IMR-90 (cell line): ENCODE results near the gene CP.
"Not testable (repeated sequence)": the region's sequence is repeated elsewhere in the genome, so short reads cannot be mapped to it uniquely, and the experiment has no call there.

Source experiments
- CEBPB ChIP-seq: IDR thresholded peaks from 2 replicates; pipeline ENCODE4 v1.6.1; 2012; ENCODE audit warnings: low read depth, low read length, improper control_type of control experiment
- CHD1 ChIP-seq: IDR thresholded peaks from 2 replicates; pipeline ENCODE4 v1.6.1; 2012; ENCODE audit warnings: low read depth, low read length, improper control_type of control experiment
- FOS ChIP-seq: fragments of 150-350 bp; IDR thresholded peaks from 2 replicates; pipeline ENCODE4 v1.6.1; 2016; ENCODE audit warnings: low read depth, low read length
- MAFK ChIP-seq: IDR thresholded peaks from 2 replicates; pipeline ENCODE4 v1.6.1; 2012; ENCODE audit warnings: low read depth, low read length, improper control_type of control experiment
- MAZ ChIP-seq: IDR thresholded peaks from 2 replicates; pipeline ENCODE4 v1.6.1; 2012; ENCODE audit warnings: low read depth, mild to moderate bottlenecking, low read length, improper control_type of control experiment, moderate library complexity, borderline replicate concordance
- MXI1 ChIP-seq: IDR thresholded peaks from 2 replicates; pipeline ENCODE4 v1.6.1; 2012; ENCODE audit warnings: low read depth, mild to moderate bottlenecking, low read length, moderate library complexity, borderline replicate concordance
- POLR2A ChIP-seq: IDR thresholded peaks from 2 replicates; pipeline ENCODE4 v1.6.1; 2012; ENCODE audit warnings: mild to moderate bottlenecking, low read depth, low read length
- RAD21 ChIP-seq: IDR thresholded peaks from 2 replicates; pipeline ENCODE4 v1.6.1; 2012; ENCODE audit warnings: low read length, improper control_type of control experiment
- RCOR1 ChIP-seq: IDR thresholded peaks from 2 replicates; pipeline ENCODE4 v1.6.1; 2012; ENCODE audit warnings: mild to moderate bottlenecking, low read length, improper control_type of control experiment; ENCODE audit not compliant: insufficient replicate concordance
- RFX5 ChIP-seq: IDR thresholded peaks from 2 replicates; pipeline ENCODE4 v1.8.0; 2012; ENCODE audit warnings: low read depth, mild to moderate bottlenecking, low read length, moderate library complexity
- SMC3 ChIP-seq: fragments of 150-350 bp; IDR thresholded peaks from 2 replicates; pipeline ENCODE4 v1.6.1; 2016; ENCODE audit warnings: low read depth, mild to moderate bottlenecking, antibody characterized with exemption, low read length, moderate library complexity
- TF ChIP-seq, protein P1 (sequence below): conservative IDR thresholded peaks from 2 replicates; pipeline ENCODE4 v1.5.1; 2012; ENCODE audit warnings: mild to moderate bottlenecking, low read depth, low read length, improper control_type of control experiment
- TF ChIP-seq, protein P2 (sequence below): fragments of 150-350 bp; IDR thresholded peaks from 2 replicates; pipeline ENCODE4 v1.6.1; 2017; ENCODE audit warnings: mild to moderate bottlenecking, antibody characterized with exemption, low read length, low read depth
- TF ChIP-seq, protein P3 (sequence below): fragments of 150-350 bp; IDR thresholded peaks from 2 replicates; pipeline ENCODE4 v1.6.1; 2016; ENCODE audit warnings: low read depth, mild to moderate bottlenecking, low read length, moderate library complexity, borderline replicate concordance

DNA sequence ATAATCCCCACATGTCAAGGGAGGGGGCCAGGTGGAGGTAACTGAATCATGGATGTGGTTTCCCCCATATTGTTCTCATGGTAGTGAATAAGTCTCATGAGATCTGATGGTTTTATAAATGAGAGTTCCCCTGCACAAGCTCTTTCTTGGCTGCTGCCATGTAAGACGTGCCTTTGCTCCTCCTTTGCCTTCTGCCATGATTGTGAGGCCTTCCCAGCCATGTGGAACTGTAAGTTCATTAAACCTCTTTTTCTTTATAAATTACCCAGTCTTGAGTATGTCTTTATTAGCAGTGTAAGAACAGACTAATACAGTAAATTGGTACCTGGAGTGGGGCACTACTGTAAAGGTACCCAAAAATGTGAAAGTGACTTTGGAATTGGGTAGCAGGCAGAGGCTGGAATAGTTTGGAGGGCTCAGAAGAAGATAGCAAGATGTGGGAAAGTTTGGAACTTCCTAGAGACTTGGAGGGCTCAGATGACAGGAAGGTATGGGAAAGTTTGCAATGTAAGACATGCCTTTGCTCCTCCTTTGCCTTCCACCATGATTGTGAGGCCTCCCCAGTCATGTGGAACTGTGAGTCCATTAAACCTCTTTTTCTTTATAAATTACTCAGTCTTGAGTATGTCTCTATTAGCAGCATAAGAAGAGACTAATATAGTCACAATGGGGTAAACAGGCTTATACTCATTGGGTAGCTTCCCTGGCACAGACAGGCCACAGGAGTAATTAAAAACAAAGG, 2.1 kb downstream of the CP start:
- TF ChIP-seq, protein P1, sequence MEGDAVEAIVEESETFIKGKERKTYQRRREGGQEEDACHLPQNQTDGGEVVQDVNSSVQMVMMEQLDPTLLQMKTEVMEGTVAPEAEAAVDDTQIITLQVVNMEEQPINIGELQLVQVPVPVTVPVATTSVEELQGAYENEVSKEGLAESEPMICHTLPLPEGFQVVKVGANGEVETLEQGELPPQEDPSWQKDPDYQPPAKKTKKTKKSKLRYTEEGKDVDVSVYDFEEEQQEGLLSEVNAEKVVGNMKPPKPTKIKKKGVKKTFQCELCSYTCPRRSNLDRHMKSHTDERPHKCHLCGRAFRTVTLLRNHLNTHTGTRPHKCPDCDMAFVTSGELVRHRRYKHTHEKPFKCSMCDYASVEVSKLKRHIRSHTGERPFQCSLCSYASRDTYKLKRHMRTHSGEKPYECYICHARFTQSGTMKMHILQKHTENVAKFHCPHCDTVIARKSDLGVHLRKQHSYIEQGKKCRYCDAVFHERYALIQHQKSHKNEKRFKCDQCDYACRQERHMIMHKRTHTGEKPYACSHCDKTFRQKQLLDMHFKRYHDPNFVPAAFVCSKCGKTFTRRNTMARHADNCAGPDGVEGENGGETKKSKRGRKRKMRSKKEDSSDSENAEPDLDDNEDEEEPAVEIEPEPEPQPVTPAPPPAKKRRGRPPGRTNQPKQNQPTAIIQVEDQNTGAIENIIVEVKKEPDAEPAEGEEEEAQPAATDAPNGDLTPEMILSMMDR = not testable (repeated sequence)
- TF ChIP-seq RAD21, POLR2A, CEBPB, MXI1, RFX5, CHD1, MAFK, RCOR1, SMC3, FOS, MAZ: not testable (repeated sequence)
- TF ChIP-seq, protein P2, sequence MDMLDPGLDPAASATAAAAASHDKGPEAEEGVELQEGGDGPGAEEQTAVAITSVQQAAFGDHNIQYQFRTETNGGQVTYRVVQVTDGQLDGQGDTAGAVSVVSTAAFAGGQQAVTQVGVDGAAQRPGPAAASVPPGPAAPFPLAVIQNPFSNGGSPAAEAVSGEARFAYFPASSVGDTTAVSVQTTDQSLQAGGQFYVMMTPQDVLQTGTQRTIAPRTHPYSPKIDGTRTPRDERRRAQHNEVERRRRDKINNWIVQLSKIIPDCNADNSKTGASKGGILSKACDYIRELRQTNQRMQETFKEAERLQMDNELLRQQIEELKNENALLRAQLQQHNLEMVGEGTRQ = not testable (repeated sequence)
- TF ChIP-seq, protein P3, sequence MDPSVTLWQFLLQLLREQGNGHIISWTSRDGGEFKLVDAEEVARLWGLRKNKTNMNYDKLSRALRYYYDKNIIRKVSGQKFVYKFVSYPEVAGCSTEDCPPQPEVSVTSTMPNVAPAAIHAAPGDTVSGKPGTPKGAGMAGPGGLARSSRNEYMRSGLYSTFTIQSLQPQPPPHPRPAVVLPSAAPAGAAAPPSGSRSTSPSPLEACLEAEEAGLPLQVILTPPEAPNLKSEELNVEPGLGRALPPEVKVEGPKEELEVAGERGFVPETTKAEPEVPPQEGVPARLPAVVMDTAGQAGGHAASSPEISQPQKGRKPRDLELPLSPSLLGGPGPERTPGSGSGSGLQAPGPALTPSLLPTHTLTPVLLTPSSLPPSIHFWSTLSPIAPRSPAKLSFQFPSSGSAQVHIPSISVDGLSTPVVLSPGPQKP = not testable (repeated sequence)
